ENCODE data around the gene CEMIP.

The CEMIP gene

GRCh38 chr15:80997692-80998091 is 218.5 kb downstream of the CEMIP start:
- in situ Hi-C loops (cut with HindIII; ENCODE audit: low sequenced_read_pairs), result no loop called here

GRCh38 chr15:80998251-80998650 is 219.1 kb downstream of the CEMIP start:
- in situ Hi-C loops (cut with HindIII; ENCODE audit: low sequenced_read_pairs), result no loop called here

GRCh38 chr15:80999623-81000036 is 220.5 kb downstream of the CEMIP start:
- in situ Hi-C loops (cut with HindIII; ENCODE audit: low sequenced_read_pairs), result no loop called here

- in situ Hi-C loops (cut with HindIII; ENCODE audit: low sequenced_read_pairs), result no loop called here
Measured at GRCh38 chr15:81000144-81000623, 221.0 kb downstream of the CEMIP start.

DNA sequence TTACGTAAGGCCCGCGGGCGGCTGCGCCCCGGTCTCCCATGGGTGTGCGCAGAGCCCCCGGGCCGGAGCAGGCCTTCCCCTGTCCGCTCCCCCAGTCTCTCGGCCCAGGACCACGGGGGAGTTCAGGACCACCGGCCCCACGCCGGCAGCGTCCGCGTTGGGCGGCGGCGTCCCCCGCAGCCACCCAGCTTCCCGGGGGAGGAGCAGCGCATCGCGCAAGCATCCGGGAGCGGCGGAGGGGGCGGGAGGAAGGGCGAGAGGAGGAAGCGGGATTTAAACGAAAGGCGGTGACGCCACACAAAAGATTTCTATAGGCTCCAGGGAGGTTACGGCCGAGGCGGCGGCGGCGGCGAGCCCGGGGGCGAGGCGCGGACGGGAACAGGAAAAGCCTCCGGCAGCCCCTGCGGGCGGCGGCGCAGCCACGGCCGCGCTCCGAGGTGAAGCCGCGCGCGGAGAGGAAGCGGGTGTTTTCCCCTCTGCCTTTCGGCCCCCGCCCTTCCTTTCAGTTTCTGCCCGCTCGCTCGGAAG is 221.5 kb downstream of the CEMIP start, which contains the start of gene TLNRD1:
Gene TLNRD1 (plus strand): TSS at position 300 of the 528 bp plus-strand sequence. CDS start 1,349 bp downstream, outside the sequence.
- in situ Hi-C loops (cut with HindIII; ENCODE audit: low sequenced_read_pairs), result no loop called here

All from endothelial cell of hepatic sinusoid (primary cell).